Measurements from ENCODE around the gene FOXI2.

The FOXI2 gene

DNA sequence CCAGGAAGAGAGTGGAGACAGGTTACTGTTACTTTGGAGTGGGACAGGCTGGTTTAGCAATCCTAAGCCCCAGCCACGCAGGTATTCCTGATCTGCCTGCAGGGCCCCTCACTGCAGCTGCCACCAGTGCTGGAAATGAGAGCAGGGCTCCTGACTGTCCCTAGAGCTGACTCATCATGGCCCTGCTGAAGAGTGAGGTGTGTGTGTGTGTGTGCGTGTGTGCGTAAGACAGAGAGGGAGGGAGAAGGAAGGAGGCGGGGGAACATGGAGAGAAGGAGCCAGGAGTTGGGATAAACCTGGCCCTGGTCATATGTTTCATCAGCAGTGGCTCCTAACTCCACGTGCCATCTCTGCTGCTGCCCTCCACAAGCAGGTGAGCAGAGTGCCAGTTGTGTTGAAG, 3.6 kb downstream of the FOXI2 start:
- DNase-seq (ENCODE audit: extremely low read depth in 1 of 2, low read depth in 1 of 2): no peak

DNA sequence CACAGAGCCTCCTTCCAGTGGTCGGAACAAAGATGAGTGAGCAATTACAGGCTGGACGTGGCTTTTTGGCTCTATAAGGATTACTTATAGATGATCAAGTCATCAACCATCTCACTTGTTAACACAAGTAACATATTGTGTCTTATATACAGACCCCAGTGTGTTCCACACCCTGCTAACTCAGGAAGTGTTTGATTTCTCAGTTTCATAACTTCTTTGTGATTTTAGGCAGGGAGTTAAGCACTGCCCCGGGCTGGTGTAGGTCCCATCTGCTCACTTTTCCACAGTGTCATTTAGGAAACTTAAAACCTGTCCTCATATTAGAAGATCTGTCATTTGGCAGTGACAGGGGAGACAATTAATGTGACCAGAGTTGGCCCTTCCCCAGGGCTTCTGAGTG, 6.2 kb downstream of the FOXI2 start:
- no peak for DNase-seq (ENCODE audit: extremely low read depth in 1 of 2, low read depth in 1 of 2)

DNA sequence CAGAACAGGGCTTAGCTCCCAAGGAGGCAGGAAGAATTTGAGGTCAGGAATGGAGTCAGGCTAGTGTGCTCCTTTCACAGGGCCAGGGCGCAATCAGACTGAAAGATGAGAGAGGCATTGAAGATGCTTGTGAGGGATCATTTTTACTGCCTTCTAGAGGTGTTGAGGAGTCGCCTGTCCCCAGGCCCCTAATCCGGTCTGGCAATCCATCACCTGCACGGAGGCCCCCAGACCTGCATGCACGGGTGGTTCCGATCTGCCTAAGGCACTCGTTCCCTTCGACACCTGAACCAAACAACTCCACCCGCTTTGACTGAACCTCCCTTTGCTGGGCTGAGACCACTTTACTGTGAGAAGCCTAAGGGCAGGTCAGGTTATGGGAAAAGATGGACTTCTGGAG, 8.0 kb downstream of the FOXI2 start:
- DNase-seq (ENCODE audit: extremely low read depth in 1 of 2, low read depth in 1 of 2): no peak

DNA sequence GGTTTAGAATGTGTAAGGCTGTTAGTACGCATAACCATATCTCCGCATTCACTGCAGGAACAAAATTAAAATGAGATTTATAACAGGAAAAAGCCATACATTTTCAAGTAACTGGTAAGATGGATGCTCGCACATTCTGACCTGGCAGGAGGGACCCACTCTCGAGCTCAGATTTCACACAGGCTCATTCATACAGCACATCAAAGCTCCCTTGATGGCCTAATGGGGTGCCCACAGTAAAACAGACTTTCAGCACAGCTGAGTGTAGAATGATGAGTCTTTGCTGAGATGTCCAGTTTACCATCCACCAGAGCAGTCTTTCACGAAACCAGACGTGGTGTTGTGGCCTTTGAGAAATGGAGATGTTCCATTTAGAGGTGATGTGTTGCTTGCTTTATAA, 8.9 kb downstream of the FOXI2 start:
- no peak for DNase-seq (ENCODE audit: extremely low read depth in 1 of 2, low read depth in 1 of 2)

DNA sequence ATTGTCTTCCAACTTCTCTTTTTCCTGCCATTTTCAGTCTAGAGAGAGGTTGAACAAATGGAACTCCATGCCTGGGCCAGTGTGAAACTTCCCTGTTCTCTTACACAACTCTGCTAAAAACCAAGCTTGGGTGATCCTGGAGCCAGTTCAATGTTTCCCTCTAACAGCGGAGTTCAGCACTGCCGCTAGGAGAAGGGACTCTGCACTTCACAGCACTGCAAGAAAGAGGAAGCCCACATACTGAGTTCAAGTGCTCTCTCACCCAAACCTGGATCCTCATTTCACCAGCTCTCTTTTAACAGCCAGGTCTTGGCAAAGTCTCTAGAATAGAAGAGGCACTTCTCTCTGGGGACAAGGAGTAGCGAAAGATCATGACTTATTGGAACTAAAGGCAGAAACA, 18.8 kb downstream of the FOXI2 start:
- no peak for DNase-seq (ENCODE audit: extremely low read depth in 1 of 2, low read depth in 1 of 2)

DNA sequence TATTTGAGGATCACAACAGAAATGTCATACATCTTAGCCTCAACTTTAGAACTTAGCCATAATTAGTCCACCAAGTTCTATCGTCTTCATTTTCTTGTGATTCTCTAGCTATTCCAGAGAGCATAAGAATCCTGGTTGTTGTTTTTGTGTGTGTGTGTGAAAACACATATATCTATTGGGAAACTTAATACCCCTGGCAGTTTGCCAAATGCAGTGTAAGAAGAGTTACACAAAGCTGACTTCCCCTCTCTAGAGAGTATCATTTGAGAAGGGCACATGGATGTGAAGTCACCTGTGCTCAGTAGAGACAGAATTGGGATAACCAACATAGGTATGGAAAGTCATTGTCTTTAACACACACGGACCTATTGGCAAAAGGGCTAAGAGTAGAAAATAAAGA, 19.3 kb downstream of the FOXI2 start:
- no peak for DNase-seq (ENCODE audit: extremely low read depth in 1 of 2, low read depth in 1 of 2)

DNA sequence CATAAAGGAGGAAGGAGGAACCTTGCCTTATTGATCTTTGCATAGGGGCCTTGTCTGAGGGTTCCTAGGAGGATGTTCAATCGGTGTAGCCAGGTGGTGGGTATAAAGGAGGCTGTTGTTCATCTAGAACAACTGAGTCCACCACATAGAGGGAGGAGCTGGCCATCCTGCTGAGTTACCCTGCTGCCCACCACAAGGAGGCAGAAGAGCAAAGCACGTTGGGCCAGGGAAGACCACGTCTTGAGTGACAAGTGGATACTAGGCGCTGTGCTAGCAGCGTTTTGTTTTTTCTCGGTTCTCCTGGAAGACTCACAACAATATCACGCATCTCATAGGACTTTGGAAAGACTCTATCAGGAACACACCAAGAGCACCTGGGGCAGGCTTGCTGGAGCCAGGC, 20.0 kb downstream of the FOXI2 start:
- no peak for DNase-seq (ENCODE audit: extremely low read depth in 1 of 2, low read depth in 1 of 2)

DNA sequence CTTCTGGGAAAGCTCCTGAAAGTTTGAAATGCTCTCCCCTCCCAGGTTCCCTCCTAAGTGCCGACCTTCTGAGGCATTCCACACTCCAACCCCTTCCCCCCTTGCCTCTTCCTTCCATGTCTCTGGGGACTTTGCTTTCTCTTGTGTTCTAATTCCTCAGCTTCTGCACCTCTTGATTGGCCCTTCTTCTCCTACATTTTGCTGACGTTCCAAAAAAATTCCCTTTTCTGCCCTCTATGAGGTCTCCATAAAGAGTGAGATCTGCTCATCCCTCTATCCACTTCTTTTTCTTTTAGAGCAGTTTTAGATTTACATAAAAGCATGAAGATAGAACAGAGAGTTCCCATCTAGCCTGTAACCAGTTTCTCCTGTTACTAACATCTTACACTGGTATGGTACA, 22.3 kb downstream of the FOXI2 start:
- DNase-seq (ENCODE audit: extremely low read depth in 1 of 2, low read depth in 1 of 2): no peak

DNA sequence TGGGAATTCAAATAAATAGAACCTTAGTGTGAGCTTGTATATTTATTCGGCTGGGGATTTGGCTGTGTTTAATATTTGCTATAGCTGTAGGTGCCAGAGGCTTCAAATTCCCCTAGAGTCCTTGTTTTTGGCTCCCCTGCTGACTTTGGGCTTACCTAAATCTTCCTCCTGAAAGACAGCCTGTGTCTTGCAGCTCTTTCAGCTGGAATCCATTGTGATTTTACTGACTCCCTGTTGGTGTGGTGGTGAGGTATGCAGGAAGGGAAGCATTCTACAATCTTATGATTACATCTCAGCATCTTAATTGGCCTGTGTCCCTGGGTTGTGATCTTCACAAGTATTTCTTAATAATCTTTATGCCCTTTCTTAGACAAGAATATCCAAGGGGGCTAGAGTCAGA, 25.9 kb downstream of the FOXI2 start:
- no peak for DNase-seq (ENCODE audit: extremely low read depth in 1 of 2, low read depth in 1 of 2)

DNA sequence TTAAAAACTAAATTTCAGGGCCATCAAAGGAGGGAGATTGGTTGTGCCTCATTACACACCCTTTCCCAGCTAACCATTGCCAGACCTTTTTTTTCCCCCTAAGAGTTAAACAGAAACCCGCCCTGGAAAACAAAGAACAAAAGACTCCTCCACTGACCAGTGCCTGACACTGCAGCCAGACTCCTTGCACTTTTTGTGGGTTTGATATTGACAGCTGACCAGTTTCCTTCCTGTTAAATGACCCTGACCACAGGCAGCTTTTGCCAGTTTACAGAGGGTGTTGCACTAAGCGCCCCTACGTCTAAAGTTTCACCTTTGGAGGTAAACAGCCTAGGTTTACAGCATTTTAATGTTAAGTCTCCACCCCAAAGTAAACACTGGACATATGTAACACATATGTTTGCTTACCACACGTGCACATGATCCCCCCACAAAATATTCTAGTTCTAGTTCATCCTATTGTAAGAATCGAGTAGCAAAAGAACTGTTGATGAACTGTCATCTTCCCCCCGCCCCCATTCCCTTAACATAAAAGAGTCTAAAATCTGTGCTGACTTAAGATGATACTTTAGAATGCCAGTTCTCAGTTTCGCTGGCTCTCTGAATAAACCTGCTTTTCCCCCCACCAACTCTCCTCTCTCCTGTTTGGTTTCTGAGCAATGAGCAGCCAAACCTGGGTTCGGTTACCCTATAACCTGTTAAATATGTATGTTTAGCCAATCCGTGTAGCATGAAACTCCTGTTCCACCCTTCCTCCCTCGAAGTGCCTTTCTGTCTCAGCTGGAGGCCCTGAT, 38.0 kb downstream of the FOXI2 start:
- no peak for DNase-seq (ENCODE audit: extremely low read depth in 1 of 2, low read depth in 1 of 2)

DNA sequence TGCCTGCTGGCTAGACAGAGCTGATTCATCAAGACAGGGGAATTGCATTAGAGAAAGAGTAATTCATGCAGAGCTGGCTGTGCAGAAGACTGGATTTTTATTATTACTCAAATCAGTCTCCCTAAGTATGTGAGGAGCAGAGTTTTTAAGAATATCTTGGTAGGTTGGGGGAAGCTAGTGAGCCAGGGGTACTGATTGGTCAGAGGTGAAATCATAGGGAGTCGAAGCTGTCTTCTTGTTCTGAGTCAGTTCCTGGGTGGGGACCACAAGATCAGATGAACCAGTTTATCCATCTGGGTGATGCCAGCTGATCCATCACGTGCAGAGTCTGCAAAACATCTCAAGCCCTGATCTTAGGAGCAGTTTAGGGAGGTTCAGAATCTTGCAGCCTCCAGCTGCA, 39.8 kb downstream of the FOXI2 start:
- no peak for DNase-seq (ENCODE audit: extremely low read depth in 1 of 2, low read depth in 1 of 2)

DNA sequence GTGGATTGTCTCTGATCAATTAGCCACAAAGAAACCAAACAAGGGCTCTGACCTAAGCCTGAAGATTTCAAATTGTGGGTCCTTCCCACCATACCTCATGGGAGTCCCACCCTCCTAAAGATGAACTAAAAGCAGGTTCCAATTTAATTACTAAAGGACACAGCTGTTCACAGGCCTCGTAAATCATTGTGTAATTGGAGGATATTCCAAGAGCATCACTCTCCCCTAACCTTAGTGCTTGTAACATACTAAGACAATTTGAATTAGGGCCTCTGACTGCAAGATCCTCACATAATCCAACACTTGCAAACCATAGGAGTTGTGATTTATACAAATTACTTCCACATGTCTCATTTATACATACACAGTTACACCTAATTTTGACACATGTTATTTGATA, 44.4 kb downstream of the FOXI2 start:
- no peak for DNase-seq (ENCODE audit: extremely low read depth in 1 of 2, low read depth in 1 of 2)

DNA sequence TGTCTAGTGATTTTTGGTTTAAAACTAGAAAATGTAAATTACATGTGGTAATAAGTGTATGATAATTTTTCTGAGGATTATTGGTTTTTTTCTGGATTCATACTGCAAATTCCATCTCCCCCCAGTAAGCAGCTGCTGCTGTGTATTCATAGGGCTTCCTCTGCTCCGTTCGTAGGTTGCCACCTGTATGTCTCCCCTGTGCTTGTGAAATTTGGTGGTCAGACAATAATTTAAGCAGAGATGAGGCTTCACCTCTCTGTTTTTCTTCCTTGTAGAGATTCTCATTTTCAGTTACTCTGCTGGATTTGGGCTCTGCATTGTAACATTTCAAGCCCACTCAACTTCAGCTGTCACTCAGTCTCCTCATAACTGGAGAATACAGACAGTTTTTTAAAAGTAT, 50.9 kb downstream of the FOXI2 start:
- no peak for DNase-seq (ENCODE audit: extremely low read depth in 1 of 2, low read depth in 1 of 2)

DNA sequence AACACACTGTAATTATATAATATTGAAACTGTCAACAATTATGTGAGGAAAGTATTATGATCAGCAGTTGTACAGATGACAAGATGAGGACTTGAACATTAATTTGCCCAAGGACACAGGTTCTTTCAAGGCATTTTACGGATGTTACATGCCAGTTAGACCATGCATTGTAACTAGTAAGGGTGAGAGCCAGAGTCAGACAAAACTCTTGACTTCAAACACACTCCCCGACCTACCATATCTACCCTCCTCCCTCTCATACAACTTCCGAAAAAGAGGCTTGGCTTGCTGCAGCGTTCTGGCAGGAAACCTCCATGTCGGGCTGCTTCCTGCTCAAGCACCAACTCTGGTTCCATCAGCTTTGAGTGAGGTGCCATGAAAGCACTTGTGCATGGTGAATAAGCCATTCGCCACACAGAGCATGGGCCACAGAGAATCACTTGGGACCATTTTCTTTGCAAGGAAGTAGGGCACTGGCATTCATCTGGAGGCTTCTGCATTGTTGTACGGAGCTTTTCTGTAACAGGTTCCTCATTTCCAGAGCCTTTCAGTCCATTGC, 53.2 kb downstream of the FOXI2 start:
- DNase-seq (ENCODE audit: extremely low read depth in 1 of 2, low read depth in 1 of 2): no peak
